ENCODE results near the gene OVOL2. TPM values are rescaled to one million over a fixed set of nuclear protein-coding genes. Genes with fewer than 3 reads are reported as not detected.
A peak's percentile ranks its signal among the peaks of the same experiment; 100 is the strongest.

OVOL2 gene
- total and polyA plus RNA-seq, 10 of the 15 experiments (the other 5 are each of a cell fraction or from before 2014, with no cell fraction given) = not detected

- TF ChIP-seq PRDM15 (CRISPR knock-in tag; IDR thresholded peaks at IDR 0.05) = no peak
- no peak for TF ChIP-seq SIX5 (IDR thresholded peaks at IDR 0.05; ENCODE audit: low read depth, low read length, severe bottlenecking)
- no peak for TF ChIP-seq ZBTB11 (CRISPR knock-in tag; IDR thresholded peaks at IDR 0.05)
- no peak; the same call in 1 of the 2 replicates for TF ChIP-seq CHD2 (IDR thresholded peaks at IDR 0.05; ENCODE audit: borderline replicate concordance, low read depth, low read length)
- no peak for TF ChIP-seq ZBTB4 (CRISPR knock-in tag; IDR thresholded peaks at IDR 0.05)
- TF ChIP-seq SMAD5 (IDR thresholded peaks at IDR 0.05; ENCODE audit: low read depth) = no peak
- no peak for TF ChIP-seq KDM1A (IDR thresholded peaks at IDR 0.05; ENCODE audit: borderline replicate concordance)
- TF ChIP-seq EZH2 (IDR thresholded peaks at IDR 0.05; ENCODE audit: borderline replicate concordance, control insufficient read depth, low read depth, low read length) = no peak
- TF ChIP-seq RFX5 (IDR thresholded peaks at IDR 0.05; ENCODE audit: low read depth, low read length) = no peak
- TF ChIP-seq IRF5 (IDR thresholded peaks at IDR 0.05; ENCODE audit: borderline replicate concordance) = no peak
- TF ChIP-seq PAX5 (IDR thresholded peaks at IDR 0.05; ENCODE audit: borderline replicate concordance, low read depth, low read length) = peak; percentile 80; the same call in 1 of the 2 replicates
- TF ChIP-seq ATF3 (IDR thresholded peaks at IDR 0.05; ENCODE audit: borderline replicate concordance, extremely low read depth, low read depth, low read length) = no peak
- TF ChIP-seq SRF (IDR thresholded peaks at IDR 0.05; ENCODE audit: low read depth in 2 of 2, low read length in 2 of 2) = no peak
- peak; percentile 95 for TF ChIP-seq DPF2 (IDR thresholded peaks at IDR 0.05)
- no peak for TF ChIP-seq FOXM1 (IDR thresholded peaks at IDR 0.05; ENCODE audit: low read depth, low read length)
These were observed 52.3 kb downstream of the OVOL2 start (continued) for GRCh38 chr20:18005170-18005989.
